HG03196 (cell line): ENCODE measurements around the gene DUSP14.

Source experiments
- ATAC-seq: cut with Tn5 transposase; IDR thresholded peaks from one replicate; pipeline ENCODE4 v1.9.1; 2021; ENCODE audit not compliant: unreplicated experiment

DUSP14 gene

GRCh38 chr17:37553401-37553966, 63.8 kb downstream of the DUSP14 start:
- ATAC-seq = no peak

GRCh38 chr17:37555386-37555785, 65.7 kb downstream of the DUSP14 start:
- no peak for ATAC-seq

GRCh38 chr17:37557482-37557881, 67.8 kb downstream of the DUSP14 start:
- no peak for ATAC-seq

GRCh38 chr17:37558299-37558698, 68.6 kb downstream of the DUSP14 start:
- ATAC-seq = no peak

- no peak for ATAC-seq
Measured at GRCh38 chr17:37562016-37562745, 72.5 kb downstream of the DUSP14 start.
